Esophagus squamous epithelium (tissue), 4 donors: Measurements from ENCODE around the gene RUVBL1.

Source experiments
- POLR2A ChIP-seq, 4 donors: fragments of 450-650 bp; IDR thresholded peaks; one replicate each; pipeline ENCODE4 v1.6.1; 2017; ENCODE audit warnings: antibody characterized with exemption in 4 of 4, mild to moderate bottlenecking in 4 of 4, moderate library complexity in 3 of 4
- TF ChIP-seq, protein P1 (sequence below), 6 experiments: fragments of 450-650 bp in 4 of 6; fragments of 200-600 bp in 2 of 6; sonication (generic) in 2 of 6; IDR thresholded peaks; one replicate each; pipeline ENCODE4 v1.5.1; 2016 to 2019; ENCODE audit warnings: antibody characterized with exemption in 6 of 6, mild to moderate bottlenecking in 4 of 6, moderate library complexity in 4 of 6

DNA sequence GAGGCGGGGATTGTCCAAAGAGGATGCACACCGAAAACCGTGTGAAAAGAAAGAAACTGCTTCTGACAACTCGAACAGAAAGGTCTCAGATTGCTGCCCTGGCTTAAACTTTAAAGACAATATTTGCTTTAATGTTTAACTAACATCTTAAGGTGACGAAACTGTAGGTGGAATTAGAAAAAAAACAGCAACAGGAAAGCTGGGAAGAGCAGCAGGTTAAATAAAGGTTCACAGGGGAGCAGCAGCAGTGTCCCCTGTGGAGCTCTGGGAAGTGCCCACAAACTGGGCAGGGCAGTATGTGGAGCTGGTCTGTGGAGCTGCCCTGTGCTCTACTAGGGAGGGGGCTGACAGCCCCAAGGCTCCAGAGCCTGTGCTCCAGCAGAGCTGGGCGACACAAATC is 25.4 kb downstream of the RUVBL1 start:
- TF ChIP-seq, protein P1, sequence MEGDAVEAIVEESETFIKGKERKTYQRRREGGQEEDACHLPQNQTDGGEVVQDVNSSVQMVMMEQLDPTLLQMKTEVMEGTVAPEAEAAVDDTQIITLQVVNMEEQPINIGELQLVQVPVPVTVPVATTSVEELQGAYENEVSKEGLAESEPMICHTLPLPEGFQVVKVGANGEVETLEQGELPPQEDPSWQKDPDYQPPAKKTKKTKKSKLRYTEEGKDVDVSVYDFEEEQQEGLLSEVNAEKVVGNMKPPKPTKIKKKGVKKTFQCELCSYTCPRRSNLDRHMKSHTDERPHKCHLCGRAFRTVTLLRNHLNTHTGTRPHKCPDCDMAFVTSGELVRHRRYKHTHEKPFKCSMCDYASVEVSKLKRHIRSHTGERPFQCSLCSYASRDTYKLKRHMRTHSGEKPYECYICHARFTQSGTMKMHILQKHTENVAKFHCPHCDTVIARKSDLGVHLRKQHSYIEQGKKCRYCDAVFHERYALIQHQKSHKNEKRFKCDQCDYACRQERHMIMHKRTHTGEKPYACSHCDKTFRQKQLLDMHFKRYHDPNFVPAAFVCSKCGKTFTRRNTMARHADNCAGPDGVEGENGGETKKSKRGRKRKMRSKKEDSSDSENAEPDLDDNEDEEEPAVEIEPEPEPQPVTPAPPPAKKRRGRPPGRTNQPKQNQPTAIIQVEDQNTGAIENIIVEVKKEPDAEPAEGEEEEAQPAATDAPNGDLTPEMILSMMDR (IDR thresholded peaks at IDR 0.05), result no peak
- TF ChIP-seq POLR2A (IDR thresholded peaks at IDR 0.05), result no peak
